ENCODE data around the gene FOXP1.

The FOXP1 gene

GRCh38 chr3:71064956-71065763 lies 518.4 kb downstream of the FOXP1 start:
- DNase-seq: peak; percentile 35

- DNase-seq: peak; percentile 66
Observed at GRCh38 chr3:71064291-71064955, 519.1 kb downstream of the FOXP1 start.

- DNase-seq: peak; percentile 51
Observed at GRCh38 chr3:71063773-71064290, 519.7 kb downstream of the FOXP1 start.

- DNase-seq: peak; percentile 57
Observed at GRCh38 chr3:71062952-71063772, 520.4 kb downstream of the FOXP1 start.

- DNase-seq: peak; percentile 41
Observed at GRCh38 chr3:71062037-71062932, 521.2 kb downstream of the FOXP1 start.

- DNase-seq: no peak
Observed at GRCh38 chr3:71061581-71061980, 521.9 kb downstream of the FOXP1 start.

GRCh38 chr3:71061037-71061436 lies 522.5 kb downstream of the FOXP1 start:
- DNase-seq: no peak

- DNase-seq: no peak
Observed at GRCh38 chr3:71060536-71060935, 523.0 kb downstream of the FOXP1 start.

- peak; percentile 39 for DNase-seq
Observed at GRCh38 chr3:71057526-71057894, 526.0 kb downstream of the FOXP1 start.

- DNase-seq: peak; percentile 65
Observed at GRCh38 chr3:71056327-71056726, 527.2 kb downstream of the FOXP1 start.

GRCh38 chr3:71055257-71056001 lies 528.1 kb downstream of the FOXP1 start:
- peak; percentile 53 for DNase-seq

- no peak for DNase-seq
Observed at GRCh38 chr3:71054312-71054711, 529.2 kb downstream of the FOXP1 start.

- DNase-seq: no peak
Observed at GRCh38 chr3:71053495-71053894, 530.0 kb downstream of the FOXP1 start.

- no peak for DNase-seq
Observed at GRCh38 chr3:71052716-71053115, 530.8 kb downstream of the FOXP1 start.

- peak; percentile 83 for DNase-seq
Observed at GRCh38 chr3:71051893-71052687, 531.4 kb downstream of the FOXP1 start.

GRCh38 chr3:71051259-71051595 lies 532.3 kb downstream of the FOXP1 start:
- no peak for DNase-seq

GRCh38 chr3:71050538-71051258 lies 532.8 kb downstream of the FOXP1 start:
- DNase-seq: peak; percentile 95

GRCh38 chr3:71050166-71050537 lies 533.4 kb downstream of the FOXP1 start:
- DNase-seq: peak; percentile 79

- DNase-seq: no peak
Observed at GRCh38 chr3:71048948-71049347, 534.6 kb downstream of the FOXP1 start.
